PC-3 (cell line): ENCODE data around the gene COL4A1. TPM values are rescaled to one million over a fixed set of nuclear protein-coding genes. Genes with fewer than 3 reads are reported as not detected.

ENCODE experiments used
- ATAC-seq: fragments of 200-7000 bp; cut with Tn5 transposase; 2 replicates; pipeline ENCODE4 v1.9.1; 2020; ENCODE audit warnings: mild to moderate bottlenecking, moderate library complexity
- BruUV-seq: library from RNA; stranded (reverse); fragments of 400-500 nt; replicated peaks from 2 replicates; lab custom pipeline; 2021; lab: Mats Ljungman, UMichigan
- CTCF ChIA-PET: fragments of 300-600 bp; sonication (Branson Sonifier 250); formaldehyde crosslinking; loops from one replicate; lab custom pipeline; 2022; ENCODE audit warnings: antibody characterized with exemption; lab: Charles Lee
- POLR2A ChIA-PET: fragments of 300-600 bp; sonication (Branson Sonifier 250); formaldehyde crosslinking; loops from one replicate; lab custom pipeline; 2022; ENCODE audit warnings: antibody characterized with exemption; ENCODE audit not compliant: unreplicated experiment; lab: Charles Lee
- DNase-seq: peaks from one replicate; pipeline ENCODE4 v3.0.0-alpha.2; 2015
- H2AFZ ChIP-seq: fragments of 300-600 bp; sonication (generic); 2 replicates; pipeline ENCODE4 v1.6.0; 2016; ENCODE audit warnings: antibody characterized with exemption, low read length
- H3F3A ChIP-seq: fragments of 300-600 bp; sonication (generic); one replicate; pipeline ENCODE4 v1.6.0; 2017; ENCODE audit warnings: antibody characterized with exemption, low read length, control low read depth, mild to moderate bottlenecking; ENCODE audit not compliant: unreplicated experiment
- H3K27ac ChIP-seq: fragments of 300-600 bp; sonication (generic); 2 replicates; pipeline ENCODE4 v1.5.1; 2016; ENCODE audit warnings: mild to moderate bottlenecking, low read length
- H3K27me3 ChIP-seq: fragments of 300-600 bp; sonication (generic); 2 replicates; pipeline ENCODE4 v1.6.1; 2016; ENCODE audit warnings: low read length, mixed read lengths
- H3K36me3 ChIP-seq: fragments of 300-600 bp; sonication (generic); 2 replicates; pipeline ENCODE4 v1.6.1; 2016; ENCODE audit warnings: low read depth, mixed run types, low read length, mixed read lengths
- H3K4me1 ChIP-seq: fragments of 300-600 bp; sonication (generic); 2 replicates; pipeline ENCODE4 v1.5.1; 2016; ENCODE audit warnings: low read length; ENCODE audit not compliant: insufficient read depth
- H3K4me2 ChIP-seq: fragments of 300-600 bp; sonication (generic); 2 replicates; pipeline ENCODE4 v1.6.0; 2016; ENCODE audit warnings: low read length
- H3K4me3 ChIP-seq: fragments of 300-600 bp; sonication (generic); 2 replicates; pipeline ENCODE4 v1.5.1; 2016; ENCODE audit warnings: mild to moderate bottlenecking, low read length, mixed read lengths
- H3K79me2 ChIP-seq: fragments of 300-600 bp; sonication (generic); 2 replicates; pipeline ENCODE4 v1.6.1; 2017; ENCODE audit warnings: low read length, mixed read lengths
- H3K9ac ChIP-seq: fragments of 300-600 bp; sonication (generic); 2 replicates; pipeline ENCODE4 v1.6.0; 2016; ENCODE audit warnings: mild to moderate bottlenecking, low read length
- H3K9me2 ChIP-seq: fragments of 300-600 bp; sonication (generic); replicated peaks from 2 replicates; pipeline ENCODE4 v1.6.1; 2016; ENCODE audit warnings: mixed run types, low read length, mixed read lengths
- H3K9me3 ChIP-seq: fragments of 300-600 bp; sonication (generic); 2 replicates; pipeline ENCODE4 v1.6.1; 2016; ENCODE audit warnings: low read length, mixed read lengths
- H4K20me1 ChIP-seq: fragments of 300-600 bp; sonication (generic); 2 replicates; pipeline ENCODE4 v1.6.1; 2016; ENCODE audit warnings: low read length, mixed read lengths
- EZH2 ChIP-seq: fragments of 300-600 bp; sonication (generic); IDR thresholded peaks from one replicate; pipeline ENCODE4 v1.6.1; 2017; ENCODE audit warnings: antibody characterized with exemption, mild to moderate bottlenecking, low read length; ENCODE audit not compliant: unreplicated experiment
- EZH2phosphoT487 ChIP-seq: fragments of 300-600 bp; sonication (generic); IDR thresholded peaks from 2 replicates; pipeline ENCODE4 v1.6.1; 2018; ENCODE audit warnings: mild to moderate bottlenecking, antibody characterized with exemption, low read length, borderline replicate concordance
- intact Hi-C: fragments of 100-400 bp; cut with micrococcal nuclease; formaldehyde crosslinking; loops from 2 replicates; pipeline ENCODE4 v1.9.0; 2023
- total RNA-seq: library from RNA; depleted of rRNA; stranded (reverse); fragments of >200 nt; gene quantifications from 2 replicates; pipeline ENCODE4 v1.2.3, GENCODE V29; 2014
- TF ChIP-seq, protein P1 (sequence below): fragments of 300-600 bp; sonication (generic); conservative IDR thresholded peaks from 2 replicates; pipeline ENCODE4 v1.5.1; 2017; ENCODE audit warnings: antibody characterized with exemption, low read depth, mild to moderate bottlenecking, low read length

The COL4A1 gene
- total RNA-seq, 1 experiment from 2014 or later = 48.7 TPM

DNA sequence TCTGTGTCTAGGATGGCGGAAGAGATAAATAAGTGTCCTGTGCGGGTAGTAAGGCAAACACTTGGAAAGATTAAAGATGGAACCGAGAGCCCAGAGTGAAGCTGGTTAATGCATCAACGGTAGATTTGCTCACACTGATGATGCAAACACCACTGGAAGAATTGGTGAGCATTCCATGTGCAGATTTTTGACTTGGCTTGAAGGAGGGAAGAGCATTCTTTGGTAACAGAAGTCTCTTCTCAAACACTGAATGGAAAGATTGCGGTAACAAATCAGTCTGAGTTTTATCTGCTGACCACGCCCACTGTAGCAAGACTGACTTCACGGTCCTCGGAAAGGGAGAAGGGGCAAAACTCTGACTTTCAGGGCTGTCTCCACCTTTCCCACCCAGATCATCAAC, 112.5 kb downstream of the COL4A1 start:
- no peak for ATAC-seq
- Histone ChIP-seq H3F3A (no peaks in the 10 kb centered on the region), H3K27ac (no peak overlapping the region), H3K9ac (no peak overlapping the region), H3K4me3 (no peak overlapping the region), H3K4me1 (no peaks in the 10 kb centered on the region), H3K9me3 (no peaks in the 10 kb centered on the region), H3K27me3 (no peaks in the 10 kb centered on the region), H3K79me2 (no peaks in the 10 kb centered on the region), H3K9me2 (no peaks in the 10 kb centered on the region), H3K36me3 (no peaks in the 10 kb centered on the region), H2AFZ (no peak overlapping the region), H3K4me2 (no peak overlapping the region), H4K20me1 (no peaks in the 10 kb centered on the region)
- ChIA-PET CTCF (no interaction called here), POLR2A (no interaction called here)
- TF ChIP-seq EZH2phosphoT487 = no peak
- no peak for DNase-seq
- BruUV-seq = no TSS peak
- intact Hi-C loops = no loop called here

DNA sequence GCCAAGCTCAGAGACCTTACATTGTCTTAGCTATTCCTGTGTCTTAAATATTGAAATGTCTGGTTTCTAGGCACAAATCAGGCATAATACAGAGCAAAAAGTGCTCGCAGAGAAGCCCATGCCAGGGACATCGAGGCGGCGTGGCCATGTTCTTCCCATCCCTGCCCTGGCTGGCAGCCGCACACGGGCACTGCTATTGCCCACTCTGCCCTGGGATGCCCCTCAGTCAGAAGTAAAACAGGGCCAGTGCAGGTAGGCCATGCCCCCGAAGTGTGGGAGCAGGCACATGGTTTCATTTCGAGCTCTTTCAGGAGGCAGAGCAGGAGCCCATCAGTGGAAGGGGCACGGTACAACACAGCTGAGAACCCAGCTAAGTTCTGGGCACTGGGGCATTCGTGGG, 113.5 kb downstream of the COL4A1 start:
- Histone ChIP-seq H3K4me2 (no peak overlapping the region), H3K79me2 (no peaks in the 10 kb centered on the region), H3K36me3 (no peaks in the 10 kb centered on the region), H3K4me1 (peaks cover 1% of the 10 kb centered on the region; the same call in 1 of the 2 replicates), H3K27me3 (no peaks in the 10 kb centered on the region), H2AFZ (no peak overlapping the region), H3K27ac (no peak overlapping the region), H4K20me1 (no peaks in the 10 kb centered on the region), H3F3A (no peaks in the 10 kb centered on the region), H3K9ac (no peak overlapping the region), H3K9me3 (no peaks in the 10 kb centered on the region), H3K4me3 (no peak overlapping the region), H3K9me2 (no peaks in the 10 kb centered on the region)
- no peak for TF ChIP-seq EZH2phosphoT487
- TF ChIP-seq, protein P1, sequence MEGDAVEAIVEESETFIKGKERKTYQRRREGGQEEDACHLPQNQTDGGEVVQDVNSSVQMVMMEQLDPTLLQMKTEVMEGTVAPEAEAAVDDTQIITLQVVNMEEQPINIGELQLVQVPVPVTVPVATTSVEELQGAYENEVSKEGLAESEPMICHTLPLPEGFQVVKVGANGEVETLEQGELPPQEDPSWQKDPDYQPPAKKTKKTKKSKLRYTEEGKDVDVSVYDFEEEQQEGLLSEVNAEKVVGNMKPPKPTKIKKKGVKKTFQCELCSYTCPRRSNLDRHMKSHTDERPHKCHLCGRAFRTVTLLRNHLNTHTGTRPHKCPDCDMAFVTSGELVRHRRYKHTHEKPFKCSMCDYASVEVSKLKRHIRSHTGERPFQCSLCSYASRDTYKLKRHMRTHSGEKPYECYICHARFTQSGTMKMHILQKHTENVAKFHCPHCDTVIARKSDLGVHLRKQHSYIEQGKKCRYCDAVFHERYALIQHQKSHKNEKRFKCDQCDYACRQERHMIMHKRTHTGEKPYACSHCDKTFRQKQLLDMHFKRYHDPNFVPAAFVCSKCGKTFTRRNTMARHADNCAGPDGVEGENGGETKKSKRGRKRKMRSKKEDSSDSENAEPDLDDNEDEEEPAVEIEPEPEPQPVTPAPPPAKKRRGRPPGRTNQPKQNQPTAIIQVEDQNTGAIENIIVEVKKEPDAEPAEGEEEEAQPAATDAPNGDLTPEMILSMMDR = no peak
- TF ChIP-seq EZH2 = no peak
- CTCF ChIA-PET = no interaction called here
- no TSS peak for BruUV-seq
- DNase-seq (no peak), ATAC-seq (no peak)
- POLR2A ChIA-PET = no interaction called here
- intact Hi-C loops = no loop called here

DNA sequence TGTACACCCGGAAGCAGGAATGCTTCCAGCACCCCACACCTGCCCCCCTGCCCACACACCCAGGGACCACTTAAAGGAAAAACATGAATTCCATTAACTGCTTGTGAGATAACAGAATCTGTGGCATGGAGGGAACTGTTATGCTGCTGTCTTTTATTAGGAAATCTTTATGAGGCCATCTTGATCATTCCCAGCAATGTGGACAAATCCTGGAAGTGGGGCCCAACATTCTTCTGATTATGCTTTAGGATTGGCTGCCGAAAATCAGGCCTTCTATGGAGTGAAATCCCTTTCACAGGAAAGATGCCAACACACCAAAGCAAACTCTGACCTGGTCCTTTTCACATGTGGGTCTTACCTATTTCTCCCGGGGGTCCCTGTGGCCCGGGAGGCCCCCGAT, 114.5 kb downstream of the COL4A1 start:
- ATAC-seq = no peak
- peaks cover 4% of the 10 kb centered on the region; the same call in 1 of the 2 replicates for H4K20me1 ChIP-seq
- H3K36me3 ChIP-seq = no peaks in the 10 kb centered on the region
- H3F3A ChIP-seq = no peaks in the 10 kb centered on the region
- no TSS peak for BruUV-seq
- no peaks in the 10 kb centered on the region for H3K79me2 ChIP-seq
- ChIA-PET POLR2A (no interaction called here), CTCF (no interaction called here)
- H3K4me1 ChIP-seq = peaks cover 12% of the 10 kb centered on the region
- H3K27ac ChIP-seq = no peak overlapping the region
- H3K27me3 ChIP-seq = no peaks in the 10 kb centered on the region
- DNase-seq = no peak
- intact Hi-C loops = no loop called here
- no peaks in the 10 kb centered on the region for H3K9me2 ChIP-seq
- no peak overlapping the region for H3K4me3 ChIP-seq
- H3K4me2 ChIP-seq = no peak overlapping the region
- TF ChIP-seq EZH2phosphoT487 (no peak), EZH2 (no peak)
- TF ChIP-seq, protein P1 = no peak
- no peak overlapping the region for H2AFZ ChIP-seq
- no peaks in the 10 kb centered on the region for H3K9me3 ChIP-seq
- no peak overlapping the region for H3K9ac ChIP-seq
